Brain pericyte (primary cell): ENCODE measurements around the gene TAF1A.

Experiments
- DNase-seq: peaks from one replicate; pipeline ENCODE4 v3.0.0-alpha.2; 2012; ENCODE audit warnings: low read depth, low spot score

The TAF1A gene

DNA sequence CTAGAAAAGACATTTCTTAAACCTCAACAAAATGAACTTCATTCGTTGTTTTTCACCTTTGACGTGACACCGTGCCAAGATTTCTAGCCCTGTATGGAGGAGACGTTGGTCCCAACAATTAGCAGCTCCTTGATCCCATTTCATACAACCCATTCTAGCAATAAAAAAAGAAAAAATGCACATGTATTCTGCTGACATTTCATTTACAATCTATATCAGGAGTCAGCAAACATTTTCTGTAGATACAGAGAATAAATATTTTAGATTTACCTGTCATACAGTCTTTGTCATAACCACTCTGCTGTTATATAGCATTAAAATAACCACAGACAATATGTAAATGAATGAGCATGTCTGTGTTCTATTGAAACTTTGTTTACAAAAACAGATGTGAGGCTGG is 7.0 kb upstream of the TAF1A start:
- DNase-seq, result no peak

DNA sequence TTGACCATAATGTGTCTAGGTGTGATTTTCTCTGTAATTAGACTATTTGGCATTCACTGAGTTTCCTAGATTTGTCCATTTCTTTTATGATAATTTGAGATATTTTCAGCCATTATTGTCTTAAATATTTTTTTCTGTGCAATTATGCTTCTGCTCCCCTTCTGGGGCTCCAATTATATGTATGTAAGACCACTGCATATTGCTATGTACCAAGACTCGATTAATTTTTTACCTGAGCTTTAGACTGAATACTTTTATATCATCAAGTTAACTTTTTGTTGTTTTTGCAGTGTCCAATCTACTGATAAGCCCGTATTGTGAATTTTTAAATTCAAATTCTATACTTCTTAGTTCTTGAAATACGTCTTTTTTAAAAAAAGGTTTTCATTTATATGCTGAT is 5.1 kb upstream of the TAF1A start:
- DNase-seq, result no peak

DNA sequence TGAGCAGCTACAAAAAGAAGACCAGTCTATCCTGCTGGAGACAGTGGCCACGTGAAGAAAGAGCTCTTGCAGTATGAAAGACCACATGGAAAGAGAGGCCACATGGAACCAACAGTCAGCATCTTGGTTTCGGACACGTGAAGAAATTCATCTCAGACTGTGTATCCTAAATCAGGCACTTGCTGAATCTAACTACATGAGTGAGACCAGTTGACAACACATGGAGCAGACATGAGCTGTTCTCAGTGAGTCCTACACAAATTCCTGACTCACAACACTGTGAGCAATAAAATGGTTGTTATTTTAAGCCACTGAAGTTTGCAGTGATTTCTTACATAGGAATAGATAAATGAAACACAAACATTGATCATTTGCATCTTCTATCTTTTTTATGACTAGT is 2.4 kb upstream of the TAF1A start:
- DNase-seq, result no peak

DNA sequence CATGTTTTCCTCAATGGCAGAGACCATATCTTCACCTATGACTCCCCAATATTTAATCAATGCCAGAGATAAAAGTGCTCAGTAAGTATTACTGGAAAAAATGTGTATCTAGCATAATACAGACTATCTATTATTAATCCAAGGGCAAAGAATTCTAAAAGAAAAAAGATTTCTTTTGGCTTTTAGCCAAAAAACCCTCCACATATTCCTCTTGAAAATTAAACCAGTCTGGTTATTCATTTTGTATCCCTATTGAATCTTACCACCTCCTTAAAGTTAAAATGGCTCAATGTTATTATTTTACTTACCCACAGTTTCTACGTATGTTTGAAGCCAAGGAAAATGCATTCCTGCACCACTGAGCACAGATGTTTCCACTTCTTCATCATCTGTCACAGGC is 1.6 kb downstream of the TAF1A start:
- no peak for DNase-seq

DNA sequence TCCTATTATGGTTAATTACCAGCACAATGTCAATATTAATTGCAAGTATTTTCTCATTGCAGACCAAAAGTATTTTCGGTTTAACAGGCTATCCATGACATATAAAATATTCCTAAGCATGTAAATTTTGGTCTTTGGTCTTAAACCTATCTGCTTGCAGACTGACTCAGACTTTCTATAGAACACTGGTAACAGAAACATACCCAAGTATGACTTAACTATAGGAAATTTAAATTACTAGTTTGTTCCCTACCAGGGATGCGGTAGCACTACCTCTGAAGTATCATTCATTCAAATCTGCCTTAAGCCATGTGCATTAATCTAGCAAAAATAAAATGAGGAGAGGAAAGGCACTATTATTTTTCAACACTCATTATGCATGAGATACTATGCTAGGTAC is 2.9 kb downstream of the TAF1A start:
- no peak for DNase-seq

DNA sequence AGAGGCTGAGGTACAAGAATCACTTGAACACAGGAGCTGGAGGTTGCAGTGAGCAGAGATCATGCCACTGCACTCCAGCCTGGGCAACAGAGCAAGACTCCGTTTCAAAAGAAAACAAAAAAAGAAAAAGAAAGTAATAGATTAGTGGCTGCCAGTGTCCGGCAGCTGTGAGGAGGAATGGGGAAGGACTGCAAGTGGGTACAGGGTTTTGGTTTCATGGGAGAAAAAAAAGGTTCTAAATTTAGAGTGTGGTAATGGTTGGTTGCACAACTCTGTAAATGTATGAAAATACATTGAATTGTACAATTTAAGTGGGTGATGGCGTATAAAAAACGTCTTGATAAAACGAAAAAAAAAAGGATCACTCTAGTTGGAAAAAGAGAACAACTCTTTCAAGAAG is 6.7 kb downstream of the TAF1A start:
- no peak for DNase-seq

DNA sequence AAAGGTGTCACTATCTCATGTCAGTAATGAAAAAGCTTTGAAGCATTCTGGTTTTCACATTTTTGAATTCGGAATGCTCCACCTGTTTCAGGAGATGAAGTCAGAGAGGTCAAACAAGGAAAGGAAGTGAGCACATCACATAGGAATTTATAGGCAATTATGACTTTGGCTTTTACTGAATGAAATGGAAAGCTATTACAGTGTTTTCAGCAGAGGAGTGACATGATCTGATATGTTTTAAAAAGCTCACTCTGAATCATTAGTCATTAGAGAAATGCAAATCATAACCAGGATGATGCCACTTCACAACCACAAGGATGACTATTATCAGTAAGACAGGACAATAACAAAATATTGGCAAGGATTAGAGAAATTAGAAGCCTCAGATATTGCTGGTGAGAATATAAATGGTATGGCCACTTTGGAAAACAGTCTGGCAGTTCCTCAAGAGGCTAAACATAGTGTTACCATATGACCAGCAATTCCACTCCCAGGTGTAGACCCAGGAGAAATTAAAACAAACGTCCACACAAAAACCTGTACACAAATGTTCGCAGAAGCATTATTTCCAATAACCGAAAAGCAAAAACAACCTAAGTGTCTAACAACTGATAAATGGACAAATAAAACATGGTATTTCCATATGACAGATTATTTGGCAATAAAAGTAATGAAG is 7.5 kb downstream of the TAF1A start:
- DNase-seq, result no peak

DNA sequence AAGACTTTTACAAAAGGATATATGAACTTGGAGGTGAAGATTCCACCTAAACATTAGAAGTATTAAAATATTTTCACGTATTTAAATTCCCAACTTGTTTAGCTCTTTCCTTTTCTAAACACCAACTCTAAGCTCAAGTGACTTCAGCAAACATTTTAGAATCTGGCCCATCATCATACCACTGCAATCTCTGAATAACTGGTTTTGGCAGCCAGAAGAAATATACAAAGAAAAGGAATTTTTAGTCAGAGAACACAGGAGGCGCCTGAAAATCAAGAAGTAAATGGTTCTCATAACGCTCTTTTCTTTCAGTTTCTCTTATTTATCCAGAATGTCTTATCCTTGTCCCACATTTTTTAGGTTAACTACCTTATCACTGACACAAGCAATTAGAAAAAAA is 10.4 kb downstream of the TAF1A start:
- no peak for DNase-seq

DNA sequence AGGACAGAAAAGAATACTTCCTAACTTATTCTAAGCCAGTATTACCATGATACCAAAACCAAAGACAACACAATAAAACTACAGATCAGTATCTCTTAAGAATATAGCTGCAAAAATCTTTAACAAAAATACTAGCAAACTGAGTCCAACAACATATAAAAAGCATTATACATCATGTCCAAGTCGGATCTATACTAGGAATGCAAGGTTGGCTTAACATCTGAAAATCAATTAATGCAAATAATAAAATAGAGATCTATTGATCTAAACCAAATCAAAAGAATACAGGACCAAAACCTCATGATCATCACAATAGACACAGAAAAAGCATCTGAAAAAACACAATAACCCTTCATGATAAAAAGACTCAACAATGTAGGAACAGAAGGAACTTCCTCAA is 18.9 kb downstream of the TAF1A start:
- no peak for DNase-seq

DNA sequence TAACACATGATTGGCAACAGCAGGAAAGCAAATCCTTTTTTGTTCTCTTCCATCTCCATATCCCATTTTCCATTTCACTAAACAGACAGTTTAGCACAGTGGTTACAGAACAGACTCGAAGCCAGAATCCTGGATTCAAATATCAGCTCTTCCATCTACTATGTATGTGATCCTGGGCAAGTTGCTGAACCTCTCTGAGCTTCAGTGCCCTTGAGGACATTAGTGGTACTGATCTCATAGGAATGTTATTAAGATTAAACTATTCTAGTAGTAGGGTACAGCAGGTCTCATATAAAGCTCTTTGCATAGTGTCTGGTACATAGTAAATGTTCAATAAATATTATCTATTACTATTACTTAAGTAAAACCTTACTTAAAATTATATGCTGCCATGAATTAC is 28.1 kb downstream of the TAF1A start:
- no peak for DNase-seq

DNA sequence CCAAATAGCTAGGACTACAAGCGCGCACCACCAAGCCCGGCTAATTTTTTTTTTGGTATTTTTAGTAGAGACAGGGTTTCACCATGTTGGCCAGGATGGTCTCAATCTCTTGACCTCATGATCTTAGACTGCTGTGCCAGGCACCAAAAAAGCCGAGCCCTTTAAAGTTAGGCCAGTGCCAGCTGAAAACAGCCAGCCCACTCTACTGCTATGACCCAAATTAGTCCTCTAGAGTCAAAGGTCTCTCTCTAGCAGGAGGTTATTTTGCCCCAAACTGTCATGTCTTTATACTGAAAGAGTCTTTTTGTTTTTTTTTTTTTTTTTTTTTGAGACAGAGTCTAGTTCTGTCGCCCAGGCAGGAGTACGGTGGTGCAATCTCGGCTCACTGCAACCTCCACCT is 32.2 kb downstream of the TAF1A start:
- DNase-seq, result no peak

DNA sequence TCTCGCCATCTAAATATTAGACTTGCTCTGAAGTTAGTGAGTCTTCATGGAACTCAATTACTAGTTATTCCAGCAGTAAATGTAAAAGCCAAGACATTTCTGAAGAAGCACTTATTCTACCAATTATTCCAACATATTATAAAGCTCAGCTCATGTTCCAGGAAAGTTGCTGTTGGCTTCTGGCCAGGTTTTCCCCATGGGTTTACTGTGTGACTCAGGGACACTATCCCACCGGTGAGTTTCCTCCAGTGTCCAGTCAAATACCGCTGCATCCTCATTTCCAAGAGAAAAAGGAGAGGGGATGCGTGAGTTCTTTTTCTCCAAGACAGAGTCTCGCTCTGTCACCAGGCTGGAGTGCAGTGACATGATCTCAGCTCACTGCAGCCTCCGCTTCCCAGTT is 32.6 kb downstream of the TAF1A start:
- no peak for DNase-seq

DNA sequence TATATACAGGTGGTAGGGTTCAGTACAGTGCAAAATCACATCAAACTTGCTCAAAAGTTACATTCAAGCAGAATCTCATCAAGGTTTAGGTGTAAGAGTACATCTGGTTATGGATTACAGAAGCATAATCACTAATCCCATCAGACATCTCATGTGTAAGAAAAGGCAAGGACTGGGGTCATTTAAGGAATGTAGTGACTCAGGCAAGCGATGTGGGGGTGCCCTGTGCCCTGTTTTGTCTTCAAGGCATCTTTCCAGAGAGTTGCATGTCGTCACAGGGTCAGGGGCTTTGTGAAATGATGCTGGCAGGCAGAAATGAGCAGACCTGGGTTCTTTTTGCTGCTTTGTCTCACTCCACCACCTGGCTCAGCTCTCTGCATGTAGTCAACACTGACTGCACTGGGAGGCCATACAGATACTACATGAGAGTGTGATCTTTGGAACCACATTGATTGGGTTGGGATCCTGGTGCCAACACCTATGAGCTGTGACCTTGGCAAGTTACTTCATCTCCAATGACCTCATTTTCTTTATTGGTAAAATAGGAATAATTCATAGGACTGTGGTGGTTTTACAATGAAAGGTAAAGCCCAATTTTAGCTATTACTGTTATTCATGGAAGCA is 33.6 kb downstream of the TAF1A start:
- no peak for DNase-seq

DNA sequence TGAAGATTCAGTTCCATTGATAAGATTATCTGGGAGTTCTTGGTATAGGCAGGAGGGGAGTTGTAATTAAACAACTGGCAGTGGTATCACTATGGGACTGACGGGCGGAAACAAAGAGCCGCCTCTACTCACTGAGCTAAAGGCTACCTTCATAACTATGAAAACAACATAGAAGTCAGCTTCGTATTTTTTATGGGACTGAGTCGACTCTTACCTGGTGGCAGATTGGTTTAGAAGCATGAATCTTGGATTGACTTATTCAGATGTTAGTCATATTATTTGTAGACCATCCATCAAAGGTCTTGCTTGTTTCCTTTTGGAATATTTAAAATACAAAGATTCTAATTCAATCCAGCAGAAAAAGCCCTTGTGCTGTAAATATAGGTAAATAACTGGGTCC is 35.6 kb downstream of the TAF1A start:
- DNase-seq, result no peak

DNA sequence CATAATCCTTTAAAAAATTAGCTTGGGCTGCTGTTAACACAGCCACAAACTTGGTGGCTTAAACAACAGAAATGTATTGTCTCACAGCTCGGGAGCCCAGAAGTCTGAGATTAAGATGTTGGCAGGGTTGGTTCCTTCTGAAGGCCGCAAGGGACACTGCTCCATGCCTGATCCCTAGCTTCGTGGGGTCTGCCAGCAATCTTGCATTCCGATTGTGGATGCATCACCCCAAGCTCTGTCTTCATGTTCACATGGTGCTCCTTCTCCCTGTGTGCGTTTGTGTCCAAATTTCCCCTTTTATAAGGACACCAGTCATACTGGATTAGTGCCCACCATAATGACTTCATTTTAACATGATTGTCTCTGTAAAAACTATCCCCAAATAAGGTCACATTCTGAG is 36.9 kb downstream of the TAF1A start:
- no peak for DNase-seq

DNA sequence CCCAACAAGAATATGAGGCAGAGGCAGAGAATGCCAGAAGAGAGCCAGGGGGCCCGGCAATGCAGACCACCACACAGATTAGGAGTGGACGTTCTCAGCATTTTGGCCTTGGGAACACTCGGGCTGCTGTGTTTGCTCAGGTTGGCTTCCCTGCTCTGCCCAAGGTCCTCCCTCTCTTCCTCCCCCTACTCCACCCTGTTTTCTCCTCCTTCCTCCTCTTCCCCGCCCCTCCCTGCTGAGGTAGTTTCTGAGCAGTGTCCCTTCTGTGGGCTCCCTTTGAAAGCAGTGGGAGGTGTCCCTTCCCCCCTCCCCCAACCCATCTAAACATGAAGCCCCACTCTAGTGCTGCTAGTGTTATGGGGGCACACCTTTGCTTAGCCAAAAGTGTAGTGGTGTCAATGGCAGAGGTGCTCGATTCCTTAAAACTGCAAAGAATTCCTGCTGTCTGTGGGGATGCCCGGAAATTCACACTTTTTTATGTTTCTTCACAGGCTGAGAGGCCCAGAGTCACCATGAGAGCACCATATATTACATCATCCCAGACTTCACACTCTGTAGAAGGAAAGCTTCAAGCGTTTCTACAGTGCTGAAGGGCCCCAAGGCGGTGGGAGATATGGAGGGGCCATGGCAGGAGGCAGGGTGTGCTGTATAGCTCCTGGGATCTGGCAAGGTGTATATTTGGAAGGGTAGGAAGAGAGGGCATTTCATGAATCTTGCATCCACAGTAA is 41.6 kb downstream of the TAF1A start, which contains the start of gene HHIPL2:
Gene HHIPL2, minus strand, starts transcription at position 161 of the 728 bp plus-strand sequence. Its CDS starts 60 bp downstream, at position 101.
- DNase-seq, result no peak

DNA sequence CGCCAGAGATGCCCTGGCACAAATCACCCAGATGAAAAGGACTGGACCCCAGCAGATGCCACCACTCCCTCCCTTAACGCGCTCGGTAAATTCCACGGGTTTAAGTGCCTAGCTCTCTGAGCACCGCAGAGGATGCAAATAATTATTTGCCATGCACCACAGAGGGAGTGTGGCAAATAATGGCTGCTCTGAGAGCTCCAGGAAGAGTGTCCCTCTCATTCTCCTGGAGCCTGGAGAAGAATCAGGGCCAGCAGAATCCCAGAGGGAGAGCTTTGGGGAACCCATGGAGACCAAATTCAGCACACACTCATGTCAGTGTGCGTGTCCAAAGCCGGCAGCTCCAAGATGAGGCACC is 42.5 kb downstream of the TAF1A start:
- no peak for DNase-seq

DNA sequence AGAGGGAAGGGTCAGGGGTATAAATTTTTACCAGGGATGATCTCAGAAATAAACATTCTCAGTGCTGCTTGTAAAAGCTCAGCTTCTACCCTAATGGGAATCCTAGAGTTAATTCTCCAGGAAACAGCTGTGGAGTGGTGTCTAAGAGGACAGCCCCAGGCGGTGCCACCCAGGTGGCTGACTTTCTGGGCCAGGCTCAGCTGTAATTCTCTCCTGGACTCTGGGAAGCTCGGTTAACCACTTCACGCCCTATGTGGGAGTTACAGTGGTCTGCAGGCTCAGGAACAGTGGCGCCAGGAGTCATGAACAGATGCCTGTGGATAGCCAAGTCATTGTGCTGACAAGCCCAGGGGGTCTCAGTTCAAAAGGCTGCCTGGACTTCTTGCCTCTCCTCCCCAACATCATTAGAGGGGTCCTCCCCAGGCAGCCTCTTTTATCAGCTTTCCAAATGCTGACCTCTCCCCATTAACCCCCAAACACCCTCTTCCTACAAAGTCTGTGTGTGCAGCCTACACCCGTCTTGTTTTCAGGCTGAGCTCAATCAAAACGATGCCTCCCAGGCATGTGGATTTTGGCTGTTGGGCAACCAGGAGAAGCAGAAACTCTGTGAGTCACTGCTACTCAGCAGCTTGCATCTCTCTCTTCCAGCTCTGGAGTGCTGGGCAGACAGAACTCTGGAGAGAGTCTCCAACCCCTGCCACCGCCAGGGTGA is 43.0 kb downstream of the TAF1A start:
- peak; percentile 40 for DNase-seq

DNA sequence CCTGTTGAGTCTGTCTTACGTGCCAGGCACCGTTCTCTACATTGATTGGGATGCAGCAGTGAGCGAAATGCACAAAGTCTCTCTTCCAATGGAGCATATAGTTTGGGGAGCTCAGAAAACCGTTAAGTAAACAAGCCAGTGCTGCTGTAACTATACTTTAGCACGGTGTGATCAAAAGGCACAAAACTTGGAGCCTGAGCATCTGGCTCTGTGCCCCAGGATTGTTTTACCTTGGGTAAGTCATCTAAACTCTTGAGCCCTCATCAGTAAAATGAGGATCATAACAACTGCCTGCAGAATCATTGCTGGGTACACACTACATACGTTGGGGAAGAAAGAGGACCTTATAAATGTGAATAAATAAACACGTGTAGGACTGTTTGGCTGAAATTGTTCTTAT is 43.6 kb downstream of the TAF1A start:
- DNase-seq, result no peak

DNA sequence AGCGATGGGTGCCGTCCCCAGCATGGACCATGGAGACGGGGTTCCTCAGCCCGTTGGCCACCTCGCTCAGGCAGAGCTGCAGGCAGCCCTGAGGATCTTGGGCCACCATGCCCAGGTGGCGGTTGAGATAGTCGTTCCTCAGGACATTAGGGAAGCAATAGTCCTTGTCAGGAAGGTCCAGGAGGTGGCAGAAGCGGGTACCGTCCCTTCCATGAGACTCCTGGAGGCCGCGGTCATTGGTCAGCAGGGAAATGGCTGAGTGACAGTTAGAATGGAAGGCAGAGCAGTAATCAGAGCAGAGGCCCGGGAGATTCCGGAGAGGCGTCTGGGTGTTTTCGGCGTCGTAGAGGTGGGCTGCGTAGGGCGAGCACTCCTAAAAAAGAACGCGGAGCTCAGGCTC is 45.9 kb downstream of the TAF1A start:
- no peak for DNase-seq

DNA sequence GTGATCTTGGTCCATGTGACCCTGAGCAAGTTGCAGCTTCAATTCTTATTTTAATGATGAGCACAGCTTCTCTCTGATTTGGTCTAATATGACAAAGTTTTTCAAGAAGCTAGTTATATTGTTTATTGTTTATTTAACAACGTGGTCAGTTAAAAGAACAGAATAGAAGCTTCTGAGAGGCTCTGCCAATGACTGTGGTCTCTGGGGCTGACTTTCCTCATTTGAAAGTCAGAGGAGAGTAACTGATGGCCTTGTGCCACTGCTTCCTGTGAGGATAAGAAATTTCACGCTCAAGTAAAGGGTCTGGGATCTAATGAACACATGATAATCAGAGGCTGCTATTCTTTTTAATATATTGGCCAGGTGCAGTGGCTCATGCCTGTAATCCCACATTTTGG is 49.1 kb downstream of the TAF1A start:
- no peak for DNase-seq

DNA sequence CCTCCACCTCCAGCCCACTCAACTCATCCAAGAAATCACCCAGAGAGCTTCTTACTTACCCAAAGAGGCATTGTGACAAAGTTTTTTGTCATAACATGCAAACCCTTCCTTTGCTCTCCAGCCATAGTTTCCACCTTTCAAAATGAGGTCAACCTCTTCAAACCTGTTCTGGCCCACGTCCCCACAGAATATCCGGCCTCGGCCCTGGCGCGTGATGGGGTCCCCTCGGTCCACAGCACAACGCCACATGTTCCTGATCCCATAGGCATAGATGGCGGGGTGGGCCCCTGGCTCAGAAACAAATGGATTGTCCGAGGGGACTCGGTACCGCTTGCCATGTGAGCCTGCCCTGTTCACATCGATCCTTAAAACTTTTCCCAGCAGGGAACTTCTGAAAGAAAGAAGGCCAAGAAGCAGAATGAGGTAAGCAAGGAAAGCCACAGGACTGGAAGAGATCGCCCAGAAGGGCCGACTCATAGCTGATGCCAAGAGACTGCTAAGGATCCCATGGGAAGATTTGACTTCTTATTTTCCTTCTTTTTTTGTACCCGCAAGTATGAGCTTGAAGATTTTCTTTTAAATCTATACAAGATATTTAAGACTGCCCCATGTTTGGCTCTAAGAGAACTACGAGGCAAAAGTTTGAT is 49.7 kb downstream of the TAF1A start:
- no peak for DNase-seq
